Esophagus muscularis mucosa (tissue), 4 donors: ENCODE results near the gene OR1L6. TPM values are rescaled to one million over a fixed set of nuclear protein-coding genes. Genes with fewer than 3 reads are reported as not detected.

Experiments used
- DNase-seq: peaks from one replicate; pipeline ENCODE4 v3.0.0-alpha.2; 2017; ENCODE audit errors: extremely low spot score
- H3K27ac ChIP-seq, 4 donors: fragments of 200-600 bp; sonication (generic); replicated peaks in 1 of 4; 1 replicate in 3 of 4; 2 replicates in 1 of 4; pipeline ENCODE4 v1.5.1; 2016 to 2019; ENCODE audit warnings: mild to moderate bottlenecking in 1 of 4
- H3K27me3 ChIP-seq, 4 donors: fragments of 200-600 bp; sonication (generic); one replicate each; pipeline versions ENCODE4 v1.5.1 to v1.6.0; 2016 to 2019
- H3K36me3 ChIP-seq, 4 donors: fragments of 200-600 bp; sonication (generic); one replicate each; pipeline ENCODE4 v1.5.1; 2016 to 2019
- H3K4me1 ChIP-seq, 4 donors: fragments of 200-600 bp; sonication (generic); one replicate each; pipeline ENCODE4 v1.5.1; 2016 to 2019
- H3K4me3 ChIP-seq, 4 donors: fragments of 200-600 bp; sonication (generic); 1 replicate in 2 of 4; 2 replicates in 2 of 4; pipeline ENCODE4 v1.5.1; 2016 to 2019; ENCODE audit warnings: mild to moderate bottlenecking in 4 of 4, moderate library complexity in 1 of 4
- H3K9me3 ChIP-seq, 4 donors: fragments of 200-600 bp; sonication (generic); 1 replicate in 3 of 4; 2 replicates in 1 of 4; pipeline ENCODE4 v1.5.1; 2016 to 2019
- EP300 ChIP-seq: sonication (generic); formaldehyde crosslinking; IDR thresholded peaks from one replicate; pipeline ENCODE4 v1.6.1; 2017; ENCODE audit warnings: antibody characterized with exemption
- POLR2A ChIP-seq: fragments of 450-650 bp; IDR thresholded peaks from one replicate; pipeline ENCODE4 v1.6.1; 2017; ENCODE audit warnings: antibody characterized with exemption, moderate library complexity, mild to moderate bottlenecking, low read depth
- POLR2AphosphoS5 ChIP-seq, 2 donors: sonication (generic); formaldehyde crosslinking; IDR thresholded peaks; one replicate each; pipeline ENCODE4 v1.6.1; 2017; ENCODE audit warnings: antibody characterized with exemption in 2 of 2
- WGBS: methylation state at CpG from one replicate; pipeline ENCODE4 v1.1.5; 2018; 5-methylcytosine and 5-hydroxymethylcytosine counted together
- intact Hi-C: fragments of 100-400 bp; cut with DNase I; formaldehyde crosslinking; loops from one replicate; pipeline ENCODE4 v1.15.1; 2023
- total RNA-seq, 4 donors: library from RNA; depleted of rRNA; stranded (reverse); fragments of >200 nt; gene quantifications; one replicate each; pipeline versions ENCODE4 v1.1.0 to v1.2.1, GENCODE V29; 2016
- TF ChIP-seq, protein P1 (sequence below), 3 experiments: fragments of 200-600 bp in 2 of 3; fragments of 450-650 bp in 1 of 3; sonication (generic) in 2 of 3; IDR thresholded peaks; one replicate each; pipeline ENCODE4 v1.5.1; 2017 to 2019; ENCODE audit warnings: antibody characterized with exemption in 3 of 3, mild to moderate bottlenecking in 2 of 3, moderate library complexity in 1 of 3

Gene OR1L6
- total RNA-seq, 4 donors from 2014 or later = not detected

- H3K36me3 ChIP-seq = no peaks in the 10 kb centered on the region
- intact Hi-C loops = no loop called here
- H3K27ac ChIP-seq = no peak overlapping the region
- DNase-seq = no peak
- no peaks in the 10 kb centered on the region for H3K9me3 ChIP-seq
- H3K4me1 ChIP-seq = no peaks in the 10 kb centered on the region
- no peak overlapping the region for H3K4me3 ChIP-seq
- WGBS = 95% methylated on average over 28 of the region's 28 CpGs
- H3K27me3 ChIP-seq = no peaks in the 10 kb centered on the region
- no peak for TF ChIP-seq EP300
- TF ChIP-seq POLR2AphosphoS5 (IDR thresholded peaks at IDR 0.05) = no peak
- no peak for TF ChIP-seq POLR2A
- TF ChIP-seq, protein P1, sequence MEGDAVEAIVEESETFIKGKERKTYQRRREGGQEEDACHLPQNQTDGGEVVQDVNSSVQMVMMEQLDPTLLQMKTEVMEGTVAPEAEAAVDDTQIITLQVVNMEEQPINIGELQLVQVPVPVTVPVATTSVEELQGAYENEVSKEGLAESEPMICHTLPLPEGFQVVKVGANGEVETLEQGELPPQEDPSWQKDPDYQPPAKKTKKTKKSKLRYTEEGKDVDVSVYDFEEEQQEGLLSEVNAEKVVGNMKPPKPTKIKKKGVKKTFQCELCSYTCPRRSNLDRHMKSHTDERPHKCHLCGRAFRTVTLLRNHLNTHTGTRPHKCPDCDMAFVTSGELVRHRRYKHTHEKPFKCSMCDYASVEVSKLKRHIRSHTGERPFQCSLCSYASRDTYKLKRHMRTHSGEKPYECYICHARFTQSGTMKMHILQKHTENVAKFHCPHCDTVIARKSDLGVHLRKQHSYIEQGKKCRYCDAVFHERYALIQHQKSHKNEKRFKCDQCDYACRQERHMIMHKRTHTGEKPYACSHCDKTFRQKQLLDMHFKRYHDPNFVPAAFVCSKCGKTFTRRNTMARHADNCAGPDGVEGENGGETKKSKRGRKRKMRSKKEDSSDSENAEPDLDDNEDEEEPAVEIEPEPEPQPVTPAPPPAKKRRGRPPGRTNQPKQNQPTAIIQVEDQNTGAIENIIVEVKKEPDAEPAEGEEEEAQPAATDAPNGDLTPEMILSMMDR (IDR thresholded peaks at IDR 0.05) = no peak
Measured at GRCh38 chr9:122789256-122790046, 47.3 kb downstream of the OR1L6 start.

DNA sequence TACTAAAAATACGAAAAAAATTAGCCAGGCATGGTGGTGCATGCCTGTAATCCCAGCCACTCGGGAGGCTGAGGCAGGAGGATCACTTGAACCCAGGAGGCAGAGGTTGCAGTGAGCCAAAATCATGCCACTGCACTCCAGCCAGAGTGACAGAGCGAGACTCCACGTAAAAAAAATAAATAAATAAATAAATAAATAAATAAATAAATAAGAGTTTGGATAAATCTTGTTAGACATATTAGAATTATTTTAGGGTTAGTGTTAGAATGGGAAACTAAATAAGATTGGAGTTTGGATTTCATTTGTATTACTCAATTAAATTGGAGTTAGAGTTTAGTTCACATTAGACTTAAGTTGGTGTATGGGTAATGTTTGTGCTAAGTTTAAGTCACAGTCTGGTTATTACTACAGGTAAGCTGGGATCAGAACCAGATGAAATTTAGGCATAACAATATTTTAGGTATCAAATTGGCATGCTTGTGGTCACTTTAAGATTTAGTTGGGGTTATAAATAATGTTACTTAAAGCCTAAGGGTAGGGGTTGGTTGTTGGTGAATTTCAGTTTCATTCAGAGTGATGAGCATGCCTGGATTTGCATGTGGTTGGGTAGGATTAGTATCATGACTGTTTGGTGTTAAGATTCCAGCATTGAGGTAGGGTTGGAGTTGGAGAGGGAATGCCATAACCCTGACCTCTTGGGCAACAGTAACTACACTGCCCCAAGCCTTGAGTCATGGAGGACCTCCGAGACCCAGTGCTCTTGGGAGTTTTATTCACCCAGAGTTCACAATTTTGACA is 50.0 kb downstream of the OR1L6 start:
- intact Hi-C loops = no loop called here
- H3K9me3 ChIP-seq = no peaks in the 10 kb centered on the region
- no peak for DNase-seq
- WGBS = 88% methylated on average over 4 of the region's 5 CpGs
- no peaks in the 10 kb centered on the region for H3K4me1 ChIP-seq
- H3K36me3 ChIP-seq = no peaks in the 10 kb centered on the region
- H3K4me3 ChIP-seq = no peak overlapping the region
- H3K27ac ChIP-seq = no peak overlapping the region
- no peaks in the 10 kb centered on the region for H3K27me3 ChIP-seq
- TF ChIP-seq EP300 (no peak), POLR2A (no peak), POLR2AphosphoS5 (IDR thresholded peaks at IDR 0.05) (no peak)
- TF ChIP-seq, protein P1 (IDR thresholded peaks at IDR 0.05) = no peak

DNA sequence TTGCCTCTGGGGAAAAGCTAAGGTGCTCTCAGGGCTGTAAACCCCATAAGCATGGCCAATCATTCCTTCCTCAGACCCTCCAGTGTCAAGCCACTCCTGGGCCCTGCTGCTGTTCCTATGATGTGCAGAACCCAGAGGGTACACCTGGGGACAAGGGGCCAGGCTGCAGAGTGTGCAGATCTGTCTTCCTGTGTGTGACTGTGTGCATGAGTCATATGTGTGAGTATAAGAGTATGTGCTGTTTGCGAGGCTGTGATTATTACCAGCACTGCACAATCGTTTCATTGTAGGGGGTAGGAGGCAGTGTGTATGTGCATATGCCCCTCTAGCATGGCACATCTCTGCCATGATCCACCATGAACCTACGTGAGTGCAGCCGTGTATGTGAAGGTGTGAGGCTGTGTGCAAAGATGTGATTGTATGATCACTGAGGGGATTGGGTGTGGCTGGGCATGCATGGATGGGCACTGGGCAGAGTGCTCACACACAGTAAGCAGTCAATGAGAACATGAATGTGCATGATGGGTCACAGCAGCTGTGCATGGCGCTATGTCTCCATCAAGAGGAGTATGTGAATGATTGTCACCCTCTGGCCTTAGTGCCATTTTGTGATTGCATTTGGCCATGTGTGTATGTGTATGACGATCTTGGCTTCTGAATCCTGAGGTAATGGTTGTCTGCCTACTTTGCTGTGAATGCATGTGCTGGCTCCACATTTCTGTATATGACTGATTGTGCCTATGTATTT is 55.4 kb downstream of the OR1L6 start:
- TF ChIP-seq, protein P1 (IDR thresholded peaks at IDR 0.05) = no peak
- no peak for TF ChIP-seq EP300
- intact Hi-C loops = no loop called here

More for the DNA sequence above, 55.4 kb downstream of the OR1L6 start:
- Histone ChIP-seq H3K36me3 (no peaks in the 10 kb centered on the region), H3K9me3 (no peaks in the 10 kb centered on the region), H3K27me3 (no peaks in the 10 kb centered on the region), H3K27ac (no peak overlapping the region), H3K4me3 (no peak overlapping the region), H3K4me1 (no peaks in the 10 kb centered on the region)
- DNase-seq = no peak
- 85% methylated on average over 6 of the region's 6 CpGs for WGBS

Other genes starting within 250 kb of the OR1L6 start
- gene OR1J2, start 231.5 kb upstream of the OR1L6 start, total RNA-seq = not detected
- gene OR1J4, start 223.2 kb upstream of the OR1L6 start, total RNA-seq = not detected
- gene OR1N1, start 215.0 kb upstream of the OR1L6 start, total RNA-seq = not detected
- not detected for gene OR1N2, start 189.2 kb upstream of the OR1L6 start, total RNA-seq
- not detected for gene OR1L8, start 158.9 kb upstream of the OR1L6 start, total RNA-seq
- not detected for gene OR1Q1, start 127.6 kb upstream of the OR1L6 start, total RNA-seq
- gene OR1B1, start 84.7 kb upstream of the OR1L6 start, total RNA-seq = not detected
- gene OR1L1, start 80.6 kb upstream of the OR1L6 start, total RNA-seq = not detected
- gene OR1L3, start 67.2 kb upstream of the OR1L6 start, total RNA-seq = not detected
- gene OR1L4, start 18.3 kb upstream of the OR1L6 start, total RNA-seq = not detected
- gene OR5C1, start 46.6 kb downstream of the OR1L6 start, total RNA-seq = not detected
- gene OR1K1, start 57.8 kb downstream of the OR1L6 start, total RNA-seq = not detected
- 10 to 100 TPM; 12.5 to 18.7 (median 15.7) TPM for gene PDCL, start 86.3 kb downstream of the OR1L6 start, total RNA-seq
- gene RC3H2, start 163.1 kb downstream of the OR1L6 start, total RNA-seq = 10 to 100 TPM; 40.1 to 58.1 (median 57.8) TPM
- gene ZBTB6, start 171.0 kb downstream of the OR1L6 start, total RNA-seq = 10 to 100 TPM in 2 of 4 donors, 1 to 10 TPM in 2; 6.5 to 12.9 (median 9.5) TPM
- gene ZBTB26, start 189.2 kb downstream of the OR1L6 start, total RNA-seq = 10 to 100 TPM in 2 of 4 donors, 1 to 10 TPM in 2; 6.3 to 10.4 (median 9.1) TPM
- gene RABGAP1, start 198.7 kb downstream of the OR1L6 start, total RNA-seq = 100 to 1,000 TPM in 1 of 4 donors, 10 to 100 TPM in 3; 64.3 to 116 (median 79.5) TPM